Measurements from ENCODE around the gene PSMB10. TPM values are rescaled to one million over a fixed set of nuclear protein-coding genes. Genes with fewer than 3 reads are reported as not detected.

The PSMB10 gene
- total RNA-seq, 1 experiment from 2014 or later, result 24.5 TPM

DNA sequence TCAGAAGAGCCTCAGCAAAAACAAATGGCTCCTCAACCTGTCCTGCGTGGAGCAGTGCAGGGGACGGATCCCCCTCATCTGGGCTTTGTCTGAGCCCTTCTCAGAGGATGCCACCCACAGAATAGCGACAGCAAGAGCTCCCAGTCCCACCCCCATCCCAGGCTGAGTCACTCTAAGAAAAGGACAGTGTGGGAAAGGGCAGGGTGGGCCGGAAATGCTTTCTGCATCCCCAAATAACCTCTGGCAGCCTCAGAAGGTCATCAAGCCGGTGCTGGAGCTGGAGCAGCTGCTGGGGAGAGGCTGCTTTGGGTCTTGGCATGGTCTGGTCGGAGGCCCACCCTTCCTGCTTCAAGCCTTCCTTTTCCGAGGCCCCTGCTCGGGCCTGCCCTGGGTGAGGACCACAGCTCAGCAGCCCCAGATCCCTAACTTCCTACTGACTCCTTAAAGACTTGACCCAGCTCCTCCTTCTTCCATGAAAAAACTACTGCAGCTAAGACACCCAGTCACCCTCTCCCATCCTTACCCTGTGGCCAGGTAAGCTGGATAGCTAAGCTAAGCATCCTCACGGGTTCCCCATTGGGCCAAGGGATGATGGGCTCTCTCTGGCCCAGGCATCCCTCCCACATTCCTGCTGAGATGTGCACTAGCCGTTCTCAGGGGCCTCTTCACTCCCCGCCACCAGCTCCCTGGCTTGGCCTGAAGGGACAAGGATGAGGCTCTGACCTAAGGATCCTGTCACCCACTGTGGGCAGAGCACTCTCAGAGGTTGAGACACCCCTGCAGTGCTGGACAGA lies 23.1 kb upstream of the PSMB10 start:
- Histone ChIP-seq H3K23me2 (ENCODE audit: insufficient read length, low read depth, low read length, poor library complexity, severe bottlenecking) (no peaks in the 10 kb centered on the region), H2BK15ac (ENCODE audit: low read depth, low read length) (no peak overlapping the region), H3K79me2 (ENCODE audit: insufficient read depth, low read length) (no peaks in the 10 kb centered on the region; the same call in 1 of the 2 replicates), H4K20me1 (ENCODE audit: control insufficient read depth, insufficient read depth, insufficient read length) (peaks cover 3% of the 10 kb centered on the region), H2AK5ac (ENCODE audit: insufficient read length, low read length) (no peak overlapping the region), H2AFZ (ENCODE audit: low read length) (no peak overlapping the region), H3K9ac (ENCODE audit: extremely low read depth, insufficient read length, low read length) (no peak overlapping the region), H4K91ac (ENCODE audit: insufficient read length, low read depth, low read length) (no peak overlapping the region), H3K4ac (ENCODE audit: low read depth, low read length) (no peak overlapping the region), H3K4me2 (ENCODE audit: insufficient read depth, insufficient read length, low read length) (no peak overlapping the region), H3K9me3 (ENCODE audit: control insufficient read depth, low read depth, low read length) (no peaks in the 10 kb centered on the region), H3K4me1 (ENCODE audit: insufficient read depth, low read length) (no peaks in the 10 kb centered on the region), H2BK120ac (ENCODE audit: low read depth, low read length, poor library complexity, severe bottlenecking) (no peak overlapping the region), H3T11ph (ENCODE audit: low read length) (no peak overlapping the region), H2BK20ac (ENCODE audit: low read depth, low read length, poor library complexity, severe bottlenecking) (no peak overlapping the region), H2BK5ac (ENCODE audit: insufficient read length, low read length) (no peak overlapping the region), H4K5ac (ENCODE audit: insufficient read length, low read depth, low read length) (no peak overlapping the region), H3K23ac (ENCODE audit: insufficient read length, low read depth, low read length) (no peak overlapping the region), H3K56ac (ENCODE audit: insufficient read length, low read depth, low read length) (no peak overlapping the region), H2BK12ac (ENCODE audit: insufficient read length, low read depth, low read length) (no peak overlapping the region), H3K27ac (ENCODE audit: insufficient read length, low read depth, low read length) (no peak overlapping the region), H3K18ac (ENCODE audit: insufficient read length, low read depth, low read length) (no peak overlapping the region), H4K8ac (replicated peaks; ENCODE audit: insufficient read length, low read depth, low read length) (no peak overlapping the region), H3K27me3 (ENCODE audit: insufficient read depth, low read length) (no peaks in the 10 kb centered on the region), H3K14ac (ENCODE audit: insufficient read depth, low read length) (no peak overlapping the region), H3K79me1 (ENCODE audit: insufficient read depth, low read depth, low read length, poor library complexity, severe bottlenecking) (peaks cover 4% of the 10 kb centered on the region)
- Mint-ChIP-seq H3K36me3 (ENCODE audit: insufficient read depth in 1 of 3, low read depth in 3 of 3) (peaks cover 14 to 73% (median 38%) of the 10 kb centered on the region in 3 experiments), H3K27ac (peak overlapping the region in 1 of 3 experiments; percentile 21; a peak in 2 of 7 replicates), H3K27me3 (ENCODE audit: low read depth) (no peaks in the 10 kb centered on the region), H3K4me1 (peaks cover 4 to 6% of the 10 kb centered on the region in 2 experiments), H3K4me3 (no peak overlapping the region), H3K9me3 (no peaks in the 10 kb centered on the region)
- no peak for DNase-seq
- no CpG with 5 or more reads among the region's 11 CpGs for WGBS (ENCODE audit: extremely low coverage, insufficient read length, low lambda C conversion rate)
- TF ChIP-seq, protein P1, sequence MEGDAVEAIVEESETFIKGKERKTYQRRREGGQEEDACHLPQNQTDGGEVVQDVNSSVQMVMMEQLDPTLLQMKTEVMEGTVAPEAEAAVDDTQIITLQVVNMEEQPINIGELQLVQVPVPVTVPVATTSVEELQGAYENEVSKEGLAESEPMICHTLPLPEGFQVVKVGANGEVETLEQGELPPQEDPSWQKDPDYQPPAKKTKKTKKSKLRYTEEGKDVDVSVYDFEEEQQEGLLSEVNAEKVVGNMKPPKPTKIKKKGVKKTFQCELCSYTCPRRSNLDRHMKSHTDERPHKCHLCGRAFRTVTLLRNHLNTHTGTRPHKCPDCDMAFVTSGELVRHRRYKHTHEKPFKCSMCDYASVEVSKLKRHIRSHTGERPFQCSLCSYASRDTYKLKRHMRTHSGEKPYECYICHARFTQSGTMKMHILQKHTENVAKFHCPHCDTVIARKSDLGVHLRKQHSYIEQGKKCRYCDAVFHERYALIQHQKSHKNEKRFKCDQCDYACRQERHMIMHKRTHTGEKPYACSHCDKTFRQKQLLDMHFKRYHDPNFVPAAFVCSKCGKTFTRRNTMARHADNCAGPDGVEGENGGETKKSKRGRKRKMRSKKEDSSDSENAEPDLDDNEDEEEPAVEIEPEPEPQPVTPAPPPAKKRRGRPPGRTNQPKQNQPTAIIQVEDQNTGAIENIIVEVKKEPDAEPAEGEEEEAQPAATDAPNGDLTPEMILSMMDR (conservative IDR thresholded peaks at IDR 0.05), result no peak
